HepG2 (cell line): ENCODE measurements around the gene TEF. TPM values are rescaled to one million over a fixed set of nuclear protein-coding genes. Genes with fewer than 3 reads are reported as not detected.

Source experiments
- BATF2 ChIP-seq: sonication (generic); formaldehyde crosslinking; IDR thresholded peaks from 2 replicates; pipeline ENCODE4 v1.8.0; 2022; ENCODE audit warnings: mild to moderate bottlenecking, missing genetic modification reagents, moderate library complexity
- ETS1 ChIP-seq: sonication (generic); formaldehyde crosslinking; IDR thresholded peaks from 2 replicates; pipeline ENCODE4 v1.4.0; 2020; ENCODE audit warnings: missing genetic modification reagents
- HMGA1 ChIP-seq: sonication (generic); formaldehyde crosslinking; conservative IDR thresholded peaks from 2 replicates; pipeline ENCODE4 v1.4.0; 2020; ENCODE audit warnings: missing genetic modification reagents
- HOXA3 ChIP-seq: sonication (generic); formaldehyde crosslinking; IDR thresholded peaks from 2 replicates; pipeline ENCODE4 v1.5.0; 2020; ENCODE audit warnings: missing genetic modification reagents
- LBX2 ChIP-seq: sonication (generic); formaldehyde crosslinking; IDR thresholded peaks from 2 replicates; pipeline ENCODE4 v1.5.0; 2020; ENCODE audit warnings: missing genetic modification reagents, mild to moderate bottlenecking, borderline replicate concordance
- RERE ChIP-seq: IDR thresholded peaks from 2 replicates; pipeline ENCODE4 v1.6.1; 2016; ENCODE audit warnings: low read depth, missing genetic modification reagents, missing compliant biosample characterization
- TGIF2 ChIP-seq: IDR thresholded peaks from 2 replicates; pipeline ENCODE4 v1.6.1; 2016; ENCODE audit warnings: control low read depth, missing compliant biosample characterization
- ZBTB34 ChIP-seq: sonication (generic); formaldehyde crosslinking; IDR thresholded peaks from 2 replicates; pipeline ENCODE4 v1.8.0; 2022; ENCODE audit warnings: mild to moderate bottlenecking, missing genetic modification reagents
- ZFP91 ChIP-seq: sonication (generic); formaldehyde crosslinking; IDR thresholded peaks from 2 replicates; pipeline ENCODE4 v1.9.0; 2022; ENCODE audit warnings: missing genetic modification reagents, mild to moderate bottlenecking, borderline replicate concordance
- ZNF292 ChIP-seq: sonication (generic); formaldehyde crosslinking; IDR thresholded peaks from 2 replicates; pipeline ENCODE4 v1.8.1; 2022; ENCODE audit warnings: mild to moderate bottlenecking, low read depth, missing genetic modification reagents, borderline replicate concordance
- ZNF550 ChIP-seq: sonication (generic); formaldehyde crosslinking; IDR thresholded peaks from 2 replicates; pipeline ENCODE4 v1.4.0; 2020; ENCODE audit warnings: mild to moderate bottlenecking, missing genetic modification reagents, borderline replicate concordance
- ZNF614 ChIP-seq: IDR thresholded peaks from 2 replicates; pipeline ENCODE4 v1.6.1; 2018; ENCODE audit warnings: missing biosample characterization, missing genetic modification reagents, inconsistent platforms, borderline replicate concordance
- polyA plus RNA-seq, 8 experiments: library from polyadenylated mRNA; depleted of rRNA in 3 of 8; stranded (reverse) in 7 of 8; unstranded in 1 of 8; fragments of >200 nt; fragmentation: Illumina TruSeq in 4 of 8; extraction: Trizol in 4 of 8; gene quantifications; 2 replicates each; pipeline versions ENCODE4 v1.2.1 to v1.2.3, GENCODE V29; 2011 to 2016; ENCODE audit warnings: low read depth in 4 of 8, missing spikeins in 1 of 8, mixed read lengths in 1 of 8; ENCODE audit not compliant: insufficient read depth in 1 of 8
- total RNA-seq, 5 experiments: library from RNA; depleted of rRNA; stranded (reverse); fragments of >200 nt; fragmentation: Illumina TruSeq; extraction: Trizol; gene quantifications; 2 replicates each; pipeline ENCODE4 v1.2.3, GENCODE V29; 2016; ENCODE audit warnings: low read depth in 1 of 5

The TEF gene
- total and polyA plus RNA-seq, 2 of the 13 experiments (the other 11 are each of a cell fraction or from before 2014, with no cell fraction given): 7.6 to 11.2 TPM

- peak; percentile 96 for TF ChIP-seq TGIF2
- TF ChIP-seq ZFP91 (CRISPR knock-in tag): peak; percentile 89
- TF ChIP-seq ZNF614: peak; percentile 96; the same call in 1 of the 2 replicates
- TF ChIP-seq ZBTB34 (CRISPR knock-in tag): peak; percentile 10; the same call in 1 of the 2 replicates
- TF ChIP-seq HMGA1 (CRISPR knock-in tag): no peak
- TF ChIP-seq RERE (CRISPR knock-in tag): peak; percentile 62; the same call in 1 of the 2 replicates
- peak; percentile 94; the same call in 1 of the 2 replicates for TF ChIP-seq BATF2
- no peak for TF ChIP-seq ZNF292 (CRISPR knock-in tag)
- no peak; the same call in 1 of the 2 replicates for TF ChIP-seq ZNF550 (CRISPR knock-in tag)
- no peak for TF ChIP-seq ETS1
- TF ChIP-seq LBX2 (CRISPR knock-in tag): peak; percentile 86
- TF ChIP-seq HOXA3 (CRISPR knock-in tag): peak; percentile 91
These were observed 65.1 kb downstream of the TEF start, which contains the start of gene TOB2 (continued) for GRCh38 chr22:41446639-41447434.
